Measurements from ENCODE around the gene ASNS.
"Not testable (repeated sequence)": the region's sequence is repeated elsewhere in the genome, so short reads cannot be mapped to it uniquely, and the experiment has no call there.

Gene ASNS

DNA sequence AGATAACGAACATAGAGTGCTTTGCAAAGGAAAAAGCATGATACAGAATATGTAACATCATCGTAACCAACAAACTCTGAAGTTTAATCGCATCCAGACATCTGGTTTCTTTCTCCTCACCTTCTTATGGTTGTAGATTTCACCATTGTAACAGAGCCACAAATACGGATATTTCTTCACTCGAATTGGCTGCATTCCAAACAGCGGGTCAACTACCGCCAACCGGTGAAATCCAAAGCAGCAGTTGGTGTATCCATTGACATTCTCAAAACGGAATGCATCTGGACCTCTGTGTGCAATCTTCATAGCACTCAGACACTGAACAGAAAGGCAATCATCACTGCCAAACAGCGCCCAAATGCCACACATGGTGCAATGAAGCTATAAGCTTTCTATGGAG, 3.4 kb downstream of the ASNS start:
- no peak for DNase-seq (ENCODE audit: low spot score)
- in situ Hi-C loops (cut with MboI; ENCODE audit: low pct_unique_long_range_greater_than_20kb, low sequenced_read_pairs, unreplicated experiment) = no loop called here
- TF ChIP-seq CTCF (IDR thresholded peaks at IDR 0.05; ENCODE audit: extremely low read depth, insufficient read depth, missing control alignments) = no peak

- DNase-seq (ENCODE audit: low spot score) = no peak
- in situ Hi-C loops (cut with MboI; ENCODE audit: low pct_unique_long_range_greater_than_20kb, low sequenced_read_pairs, unreplicated experiment) = no loop called here
- no peak for TF ChIP-seq CTCF (IDR thresholded peaks at IDR 0.05; ENCODE audit: extremely low read depth, insufficient read depth, missing control alignments)
Observed at GRCh38 chr7:97868314-97868713, 3.9 kb downstream of the ASNS start.

DNA sequence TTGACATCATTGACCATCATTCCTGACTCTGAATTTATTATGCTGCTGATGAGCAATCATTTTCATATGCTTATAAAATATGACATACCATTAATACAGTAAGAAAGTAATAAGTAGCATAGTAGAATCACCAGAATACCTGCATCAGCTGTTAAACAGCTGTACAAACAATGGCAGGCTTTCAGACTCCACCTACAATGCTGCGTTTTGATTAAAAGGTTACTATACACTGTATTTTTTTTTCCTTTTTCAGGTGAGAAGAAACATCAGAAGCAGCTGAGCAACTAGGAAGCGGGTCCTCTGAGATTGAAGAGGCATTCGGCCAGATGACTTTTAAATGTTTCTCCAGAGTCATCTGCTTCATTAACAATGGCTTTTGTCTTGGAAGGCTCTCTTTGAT, 7.1 kb downstream of the ASNS start:
- no peak for TF ChIP-seq CTCF (IDR thresholded peaks at IDR 0.05; ENCODE audit: extremely low read depth, insufficient read depth, missing control alignments)
- in situ Hi-C loops (cut with MboI; ENCODE audit: low pct_unique_long_range_greater_than_20kb, low sequenced_read_pairs, unreplicated experiment) = no loop called here
- DNase-seq (ENCODE audit: low spot score) = no peak

DNA sequence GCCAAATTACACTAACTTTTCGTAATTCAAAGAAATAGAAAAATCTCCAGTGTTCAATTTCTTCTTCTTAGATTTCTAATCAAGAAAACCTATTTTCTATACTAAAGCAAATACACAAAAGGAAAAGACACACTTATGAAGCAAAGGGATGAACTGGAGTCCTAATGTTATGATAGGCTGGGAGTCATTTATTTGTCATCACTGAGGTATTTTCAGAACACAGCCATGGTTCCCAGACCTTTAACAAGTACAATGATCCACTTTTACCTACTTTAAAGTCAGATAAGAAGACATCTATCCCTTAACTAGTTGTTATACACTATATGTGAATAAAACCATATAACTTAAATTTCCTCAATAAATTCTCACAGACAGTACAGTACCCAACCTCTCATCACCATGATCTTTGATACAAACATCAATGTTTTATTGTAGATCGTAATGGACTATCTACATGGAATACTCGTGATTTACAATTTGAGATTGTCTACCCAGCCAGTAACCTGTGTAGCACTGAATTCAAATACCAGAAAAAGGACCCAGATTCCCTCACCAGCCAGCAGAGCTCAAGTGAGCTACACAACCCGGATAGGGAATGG, 12.5 kb downstream of the ASNS start:
- no peak for TF ChIP-seq CTCF (IDR thresholded peaks at IDR 0.05; ENCODE audit: extremely low read depth, insufficient read depth, missing control alignments)
- DNase-seq (ENCODE audit: low spot score) = no peak
- in situ Hi-C loops (cut with MboI; ENCODE audit: low pct_unique_long_range_greater_than_20kb, low sequenced_read_pairs, unreplicated experiment) = no loop called here

GRCh38 chr7:97858221-97858620, 14.0 kb downstream of the ASNS start:
- DNase-seq (ENCODE audit: low spot score) = no peak
- TF ChIP-seq CTCF (IDR thresholded peaks at IDR 0.05; ENCODE audit: extremely low read depth, insufficient read depth, missing control alignments) = no peak
- in situ Hi-C loops (cut with MboI; ENCODE audit: low pct_unique_long_range_greater_than_20kb, low sequenced_read_pairs, unreplicated experiment) = no loop called here

GRCh38 chr7:97857544-97857943, 14.7 kb downstream of the ASNS start:
- DNase-seq (ENCODE audit: low spot score) = no peak
- TF ChIP-seq CTCF (IDR thresholded peaks at IDR 0.05; ENCODE audit: extremely low read depth, insufficient read depth, missing control alignments) = no peak
- in situ Hi-C loops (cut with MboI; ENCODE audit: low pct_unique_long_range_greater_than_20kb, low sequenced_read_pairs, unreplicated experiment) = no loop called here

DNA sequence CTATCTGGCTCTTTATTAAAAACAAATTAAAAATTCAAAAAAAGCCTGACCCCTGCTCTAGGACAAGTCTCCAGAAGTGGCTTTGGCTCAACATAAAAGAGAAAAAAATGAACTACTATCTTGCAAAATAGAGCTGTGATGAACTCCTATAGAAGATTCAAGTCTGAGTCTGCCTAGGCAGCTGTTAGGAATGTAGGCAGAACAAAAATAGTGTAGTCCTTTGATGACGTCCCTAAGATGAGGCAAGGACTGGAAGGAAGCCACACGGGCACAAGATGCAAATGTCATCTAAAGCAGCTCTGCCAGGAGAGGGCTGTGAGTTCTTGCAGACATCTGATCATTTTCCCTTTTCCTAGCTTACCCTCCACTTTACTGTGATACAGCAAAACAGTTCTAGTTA, 20.5 kb downstream of the ASNS start:
- TF ChIP-seq CTCF (IDR thresholded peaks at IDR 0.05; ENCODE audit: extremely low read depth, insufficient read depth, missing control alignments) = no peak
- no peak for DNase-seq (ENCODE audit: low spot score)
- in situ Hi-C loops (cut with MboI; ENCODE audit: low pct_unique_long_range_greater_than_20kb, low sequenced_read_pairs, unreplicated experiment) = no loop called here

DNA sequence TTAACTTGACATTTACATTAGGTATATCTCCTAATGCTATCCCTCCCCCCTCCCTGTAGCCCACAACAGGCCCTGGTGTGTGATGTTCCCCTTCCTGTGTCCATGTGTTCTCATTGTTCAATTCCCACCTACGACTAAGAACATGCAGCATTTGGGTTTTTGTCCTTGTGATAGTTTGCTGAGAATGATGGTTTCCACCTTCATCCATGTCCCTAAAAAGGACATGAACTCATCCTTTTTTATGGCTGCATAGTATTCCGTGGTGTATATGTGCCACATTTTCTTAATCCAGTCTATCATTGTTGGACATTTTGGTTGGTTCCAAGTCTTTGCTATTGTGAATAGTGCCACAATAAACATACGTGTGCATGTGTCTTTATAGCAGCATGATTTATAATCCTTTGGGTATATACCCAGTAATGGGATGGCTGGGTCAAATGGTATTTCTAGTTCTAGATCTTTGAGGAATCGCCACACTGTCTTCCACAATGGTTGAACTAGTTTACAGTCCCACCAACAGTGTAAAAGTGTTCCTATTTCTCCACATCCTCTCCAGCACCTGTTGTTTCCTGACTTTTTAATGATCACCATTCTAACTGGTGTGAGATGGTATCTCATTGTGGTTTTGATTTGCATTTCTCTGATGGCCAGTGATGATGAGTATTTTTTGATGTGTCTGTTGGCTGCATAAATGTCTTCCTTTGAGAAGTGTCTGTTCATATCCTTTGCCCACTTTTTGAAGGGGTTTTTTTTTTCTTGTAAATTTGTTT, 21.8 kb downstream of the ASNS start:
- in situ Hi-C loops (cut with MboI; ENCODE audit: low pct_unique_long_range_greater_than_20kb, low sequenced_read_pairs, unreplicated experiment) = not testable (repeated sequence)

More for the DNA sequence above, 21.8 kb downstream of the ASNS start:
- DNase-seq (ENCODE audit: low spot score) = not testable (repeated sequence)
